MG63 (cell line): ENCODE measurements around the gene ADGRB2. TPM values are rescaled to one million over a fixed set of nuclear protein-coding genes. Genes with fewer than 3 reads are reported as not detected.

Experiments used
- DNase-seq: peaks from one replicate; pipeline ENCODE4 v3.0.0-alpha.2; 2020
- H3K27me3 ChIP-seq: fragments of 250-450 bp; sonication (Bioruptor Pico); 2 replicates; pipeline ENCODE4 v1.5.1; 2020; ENCODE audit warnings: mild to moderate bottlenecking, moderate library complexity
- H3K36me3 ChIP-seq: fragments of 250-450 bp; sonication (Bioruptor Pico); 2 replicates; pipeline ENCODE4 v1.5.1; 2020; ENCODE audit warnings: mild to moderate bottlenecking, moderate library complexity
- H3K4me3 ChIP-seq: fragments of 250-450 bp; sonication (Bioruptor Pico); 2 replicates; pipeline ENCODE4 v1.5.1; 2020; ENCODE audit warnings: mild to moderate bottlenecking, moderate library complexity
- H3K9me3 ChIP-seq: fragments of 250-450 bp; sonication (Bioruptor Pico); 2 replicates; pipeline ENCODE4 v1.5.1; 2020; ENCODE audit warnings: mild to moderate bottlenecking, moderate library complexity
- total RNA-seq: library from RNA; depleted of rRNA; stranded (reverse); fragments of >200 nt; shearing (Covaris generic); gene quantifications from 2 replicates; pipeline ENCODE4 v1.2.3, GENCODE V29; 2014; ENCODE audit warnings: low replicate concordance; rRNA removed

The ADGRB2 gene
- total RNA-seq, 1 experiment from 2014 or later, result 8.5 TPM

- H3K27me3 ChIP-seq, result no peaks in the 10 kb centered on the region
- no peak overlapping the region for H3K4me3 ChIP-seq
- peaks cover 58% of the 10 kb centered on the region for H3K36me3 ChIP-seq
- no peak for DNase-seq
- no peaks in the 10 kb centered on the region for H3K9me3 ChIP-seq
Observed at GRCh38 chr1:31677949-31678348, 86.2 kb downstream of the ADGRB2 start.

- peaks cover 53% of the 10 kb centered on the region for H3K36me3 ChIP-seq
- DNase-seq, result no peak
- H3K27me3 ChIP-seq, result no peaks in the 10 kb centered on the region
- H3K9me3 ChIP-seq, result no peaks in the 10 kb centered on the region
- no peak overlapping the region for H3K4me3 ChIP-seq
Observed at GRCh38 chr1:31677401-31677800, 86.7 kb downstream of the ADGRB2 start.

Other genes with a start within 250 kb of the ADGRB2 start
- 1.1 TPM in 1 of 2 replicates, not detected in the other for gene TINAGL1, start 187.8 kb downstream of the ADGRB2 start, total RNA-seq
- gene HCRTR1, start 146.7 kb downstream of the ADGRB2 start, total RNA-seq, result not detected in 2 replicates
- 42.5 and 96.9 TPM in 2 replicates for gene PEF1, start 119.5 kb downstream of the ADGRB2 start, total RNA-seq
- gene COL16A1, start 60.3 kb downstream of the ADGRB2 start, total RNA-seq, result 156 and 192 TPM in 2 replicates
- gene SPOCD1, start 51.7 kb upstream of the ADGRB2 start, total RNA-seq, result 27.6 and 32.3 TPM in 2 replicates
- 321 and 754 TPM in 2 replicates for gene PTP4A2, start 174.0 kb upstream of the ADGRB2 start, total RNA-seq
- 123 and 150 TPM in 2 replicates for gene KHDRBS1, start 249.5 kb upstream of the ADGRB2 start, total RNA-seq